Measurements from ENCODE around the gene MTHFS.

Gene MTHFS

GRCh38 chr15:79874242-79874641, 22.6 kb downstream of the MTHFS start:
- no peak for DNase-seq

GRCh38 chr15:79872358-79873017, 24.3 kb downstream of the MTHFS start:
- DNase-seq: no peak

GRCh38 chr15:79868554-79868953, 28.3 kb downstream of the MTHFS start:
- no peak for DNase-seq

GRCh38 chr15:79863886-79864285, 32.9 kb downstream of the MTHFS start:
- DNase-seq: no peak

- DNase-seq: no peak
These were observed 34.6 kb downstream of the MTHFS start for GRCh38 chr15:79862191-79862590.

GRCh38 chr15:79860661-79861060, 36.2 kb downstream of the MTHFS start:
- DNase-seq: no peak

GRCh38 chr15:79858469-79858868, 38.3 kb downstream of the MTHFS start:
- DNase-seq: no peak

- DNase-seq: peak; percentile 29
These were observed 43.1 kb downstream of the MTHFS start for GRCh38 chr15:79853492-79854328.

- no peak for DNase-seq
These were observed 47.0 kb downstream of the MTHFS start for GRCh38 chr15:79849789-79850188.

GRCh38 chr15:79846539-79846938, 50.3 kb downstream of the MTHFS start:
- DNase-seq: no peak

- no peak for DNase-seq
These were observed 52.6 kb downstream of the MTHFS start for GRCh38 chr15:79844221-79844620.

- no peak for DNase-seq
These were observed 59.0 kb downstream of the MTHFS start for GRCh38 chr15:79837846-79838245.

GRCh38 chr15:79834495-79834894, 62.3 kb downstream of the MTHFS start:
- DNase-seq: peak; percentile 56

- no peak for DNase-seq
These were observed 64.3 kb downstream of the MTHFS start for GRCh38 chr15:79832367-79833120.

GRCh38 chr15:79831604-79832003, 65.2 kb downstream of the MTHFS start:
- DNase-seq: no peak

- no peak for DNase-seq
These were observed 66.9 kb downstream of the MTHFS start for GRCh38 chr15:79829950-79830349.

- no peak for DNase-seq
These were observed 68.4 kb downstream of the MTHFS start for GRCh38 chr15:79828447-79828846.

- no peak for DNase-seq
These were observed 70.0 kb downstream of the MTHFS start for GRCh38 chr15:79826800-79827199.

GRCh38 chr15:79824136-79824701, 72.6 kb downstream of the MTHFS start:
- no peak for DNase-seq

GRCh38 chr15:79820820-79821219, 76.0 kb downstream of the MTHFS start:
- DNase-seq: no peak

- DNase-seq: no peak
These were observed 76.6 kb downstream of the MTHFS start for GRCh38 chr15:79820176-79820575.

- DNase-seq: no peak
These were observed 80.2 kb downstream of the MTHFS start for GRCh38 chr15:79816571-79816970.

- no peak for DNase-seq
These were observed 81.3 kb downstream of the MTHFS start for GRCh38 chr15:79815468-79815867.

Data from NCI-H2029 (cell line).